SH-SY5Y (cell line): Measurements from ENCODE around the gene NPTX2.

Source experiments
- GATA2 ChIP-seq: IDR thresholded peaks from 2 replicates; pipeline ENCODE4 v1.6.1; 2011; ENCODE audit warnings: mild to moderate bottlenecking, low read depth, low read length
- GATA3 ChIP-seq: IDR thresholded peaks from 2 replicates; pipeline ENCODE4 v1.6.1; 2011; ENCODE audit warnings: low read depth, mild to moderate bottlenecking, low read length, moderate library complexity

DNA sequence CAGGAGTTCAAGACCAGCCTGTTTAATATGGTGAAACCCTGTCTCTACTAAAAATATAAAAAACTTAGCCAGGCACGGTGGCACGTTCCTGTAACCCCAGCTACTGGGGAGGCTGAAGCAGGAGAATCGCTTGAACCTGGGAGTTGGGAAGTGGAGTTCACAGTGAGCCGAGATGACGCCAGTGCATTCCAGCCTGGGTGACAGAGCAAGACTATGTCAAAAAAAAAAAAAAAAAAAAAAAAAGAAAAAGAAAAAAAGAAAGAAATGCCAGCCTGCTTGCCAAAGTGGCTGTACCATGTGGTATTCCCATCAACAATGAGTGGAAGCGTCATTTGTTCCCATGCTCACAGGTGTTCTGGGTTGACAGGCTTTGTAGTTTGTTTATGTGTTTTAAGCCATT is 43.3 kb upstream of the NPTX2 start:
- TF ChIP-seq GATA2 (no peak), GATA3 (no peak)
